Uterus (tissue), 4 donors: Measurements from ENCODE around the gene EGFL8. TPM values are rescaled to one million over a fixed set of nuclear protein-coding genes. Genes with fewer than 3 reads are reported as not detected.
A peak's percentile ranks its signal among the peaks of the same experiment; 100 is the strongest.
"Not testable (repeated sequence)": the region's sequence is repeated elsewhere in the genome, so short reads cannot be mapped to it uniquely, and the experiment has no call there.

Source experiments
- DNase-seq, 2 donors: peaks; one replicate each; pipeline ENCODE4 v3.0.0-alpha.2; 2019 to 2020
- H3K27ac ChIP-seq, 2 donors: fragments of 200-600 bp; sonication (generic); 1 replicate in 1 of 2; 2 replicates in 1 of 2; pipeline ENCODE4 v1.5.1; 2016 to 2018
- H3K27me3 ChIP-seq, 2 donors: fragments of 200-600 bp; sonication (generic); one replicate each; pipeline ENCODE4 v1.5.1; 2018 to 2019; ENCODE audit warnings: control low read depth in 1 of 2
- H3K36me3 ChIP-seq, 2 donors: fragments of 200-600 bp; sonication (generic); one replicate each; pipeline ENCODE4 v1.5.1; 2019; ENCODE audit warnings: control low read depth in 1 of 2
- H3K4me1 ChIP-seq, 2 donors: fragments of 200-600 bp; sonication (generic); one replicate each; pipeline ENCODE4 v1.5.1; 2018 to 2019; ENCODE audit warnings: control low read depth in 1 of 2
- H3K4me3 ChIP-seq, 2 donors: fragments of 200-600 bp; sonication (generic); 1 replicate in 1 of 2; 2 replicates in 1 of 2; pipeline ENCODE4 v1.5.1; 2018 to 2019; ENCODE audit warnings: mild to moderate bottlenecking in 1 of 2
- H3K9me3 ChIP-seq, 2 donors: fragments of 200-600 bp; sonication (generic); one replicate each; pipeline ENCODE4 v1.5.1; 2019; ENCODE audit warnings: control low read depth in 1 of 2
- CTCF ChIP-seq, 4 experiments: fragments of 200-600 bp in 2 of 4; fragments of 450-650 bp in 2 of 4; sonication (generic) in 2 of 4; IDR thresholded peaks; one replicate each; pipeline ENCODE4 v1.5.1; 2016 to 2019; ENCODE audit warnings: antibody characterized with exemption in 4 of 4, mild to moderate bottlenecking in 2 of 4, moderate library complexity in 1 of 4
- POLR2A ChIP-seq, 2 donors: fragments of 450-650 bp; IDR thresholded peaks; one replicate each; pipeline ENCODE4 v1.6.1; 2016; ENCODE audit warnings: antibody characterized with exemption in 2 of 2, mild to moderate bottlenecking in 1 of 2, moderate library complexity in 1 of 2
- intact Hi-C: fragments of 100-400 bp; cut with DNase I; formaldehyde crosslinking; loops from one replicate; pipeline ENCODE4 v1.15.1; 2023; ENCODE audit warnings: low total_unique reads
- total RNA-seq, 4 donors: library from RNA; depleted of rRNA in 3 of 4; stranded (reverse); fragments of >200 nt in 3 of 4; gene quantifications; one replicate each; pipeline versions ENCODE4 v1.1.0 to v1.2.4, GENCODE V29; 2014 to 2023
- donor health status: DM: yes; HTN: yes; CAD: no.

Gene EGFL8
- total RNA-seq, 4 donors from 2014 or later: 9.2 to 54.8 (median 20.2) TPM

GRCh38 chr6:32181915-32182529 is 17.6 kb downstream of the EGFL8 start:
- no peak for DNase-seq
- H3K27me3 ChIP-seq: no peaks in the 10 kb centered on the region
- no peak for TF ChIP-seq POLR2A (IDR thresholded peaks at IDR 0.05)
- no peak for TF ChIP-seq CTCF (IDR thresholded peaks at IDR 0.05)
- H3K9me3 ChIP-seq: no peaks in the 10 kb centered on the region
- intact Hi-C loops: no loop called here
- H3K27ac ChIP-seq: peak overlapping the region; percentile 3 to 100
- peaks cover 9 to 14% of the 10 kb centered on the region in 2 donors for H3K4me1 ChIP-seq
- no peak overlapping the region for H3K4me3 ChIP-seq
- no peaks in the 10 kb centered on the region for H3K36me3 ChIP-seq

- DNase-seq: no peak
- intact Hi-C loops: no loop called here
- peak overlapping the region; percentile 3 to 100 for H3K27ac ChIP-seq
- TF ChIP-seq POLR2A (IDR thresholded peaks at IDR 0.05) (no peak), CTCF (IDR thresholded peaks at IDR 0.05) (no peak)
- no peaks in the 10 kb centered on the region for H3K36me3 ChIP-seq
- no peaks in the 10 kb centered on the region for H3K9me3 ChIP-seq
- H3K4me3 ChIP-seq: no peak overlapping the region
- H3K27me3 ChIP-seq: no peaks in the 10 kb centered on the region
- H3K4me1 ChIP-seq: peaks cover 9 to 14% of the 10 kb centered on the region in 2 donors
Measured at GRCh38 chr6:32182555-32182981, 18.2 kb downstream of the EGFL8 start.

GRCh38 chr6:32183030-32183429 is 18.6 kb downstream of the EGFL8 start:
- no peaks in the 10 kb centered on the region for H3K9me3 ChIP-seq
- DNase-seq: no peak
- peak overlapping the region; percentile 83 to 100 for H3K27ac ChIP-seq
- no peak for TF ChIP-seq POLR2A (IDR thresholded peaks at IDR 0.05)
- no peak for TF ChIP-seq CTCF (IDR thresholded peaks at IDR 0.05)
- no peaks in the 10 kb centered on the region for H3K36me3 ChIP-seq
- H3K4me3 ChIP-seq: no peak overlapping the region
- intact Hi-C loops: no loop called here
- peaks cover 9 to 14% of the 10 kb centered on the region in 2 donors for H3K4me1 ChIP-seq
- no peaks in the 10 kb centered on the region for H3K27me3 ChIP-seq

- no peak overlapping the region for H3K4me3 ChIP-seq
- TF ChIP-seq CTCF (IDR thresholded peaks at IDR 0.05) (no peak), POLR2A (IDR thresholded peaks at IDR 0.05) (no peak)
- no peak for DNase-seq
- no peaks in the 10 kb centered on the region for H3K9me3 ChIP-seq
- no peaks in the 10 kb centered on the region for H3K27me3 ChIP-seq
- no peaks in the 10 kb centered on the region for H3K36me3 ChIP-seq
- intact Hi-C loops: no loop called here
- H3K4me1 ChIP-seq: peaks cover 9 to 14% of the 10 kb centered on the region in 2 donors
- H3K27ac ChIP-seq: peak overlapping the region; percentile 83 to 100
Measured at GRCh38 chr6:32183483-32184083, 19.2 kb downstream of the EGFL8 start.

GRCh38 chr6:32184084-32184640 is 19.8 kb downstream of the EGFL8 start, which contains the start of gene AGER:
TSS of gene AGER (minus strand) at chr6:32184253. CDS start at chr6:32184222, 31 bp downstream.
- Histone ChIP-seq H3K36me3 (no peaks in the 10 kb centered on the region), H3K27ac (peak within 1 kb of the TSS; percentile 83 to 100)

GRCh38 chr6:32185681-32186131 is 21.3 kb downstream of the EGFL8 start:
- H3K27me3 ChIP-seq, H3K9me3 ChIP-seq, H3K4me1 ChIP-seq, H3K4me3 ChIP-seq, H3K36me3 ChIP-seq, intact Hi-C loops: not testable (repeated sequence)
- peak; percentile 87 to 95 for DNase-seq
- H3K27ac ChIP-seq: peak overlapping the region; percentile 83 to 100

More at GRCh38 chr6:32184084-32184640, 19.8 kb downstream of the EGFL8 start, which contains the start of gene AGER:
- Histone ChIP-seq H3K4me3 (no peak within 1 kb of the TSS), H3K9me3 (no peaks in the 10 kb centered on the region), H3K27me3 (no peaks in the 10 kb centered on the region), H3K4me1 (peaks cover 7 to 10% of the 10 kb centered on the region in 2 donors)
- TF ChIP-seq POLR2A (IDR thresholded peaks at IDR 0.05) (no peak), CTCF (IDR thresholded peaks at IDR 0.05) (no peak)
- intact Hi-C loops: no loop called here
- DNase-seq: no peak

GRCh38 chr6:32186151-32186840 is 21.9 kb downstream of the EGFL8 start:
- DNase-seq, H3K4me1 ChIP-seq, H3K27me3 ChIP-seq, H3K4me3 ChIP-seq, H3K9me3 ChIP-seq, H3K36me3 ChIP-seq, intact Hi-C loops: not testable (repeated sequence)
- H3K27ac ChIP-seq: peak overlapping the region; percentile 83 to 100
